ENCODE data around the gene DFFA.

DNA sequence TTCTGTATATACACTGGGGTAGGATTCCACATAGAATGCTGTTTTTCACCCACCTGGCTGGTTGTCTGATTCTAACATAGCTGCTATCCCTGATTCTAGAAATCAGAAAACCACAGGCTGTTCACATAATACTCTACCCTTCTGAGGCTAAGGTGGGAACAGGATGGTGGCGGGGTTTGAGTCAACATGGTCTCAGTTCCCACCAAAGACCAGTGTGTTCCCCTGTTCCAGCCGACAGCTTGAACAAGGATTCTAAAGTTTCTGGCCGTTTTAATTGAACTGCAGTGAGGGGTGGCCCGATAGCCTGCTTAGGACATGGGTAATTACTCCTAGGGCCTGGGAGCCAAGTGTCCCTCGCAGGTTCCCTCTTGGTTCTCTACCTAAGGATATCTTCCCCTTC, 40.9 kb upstream of the DFFA start:
- no peak for TF ChIP-seq POLR2A (IDR thresholded peaks at IDR 0.05)
- TF ChIP-seq, protein P1, sequence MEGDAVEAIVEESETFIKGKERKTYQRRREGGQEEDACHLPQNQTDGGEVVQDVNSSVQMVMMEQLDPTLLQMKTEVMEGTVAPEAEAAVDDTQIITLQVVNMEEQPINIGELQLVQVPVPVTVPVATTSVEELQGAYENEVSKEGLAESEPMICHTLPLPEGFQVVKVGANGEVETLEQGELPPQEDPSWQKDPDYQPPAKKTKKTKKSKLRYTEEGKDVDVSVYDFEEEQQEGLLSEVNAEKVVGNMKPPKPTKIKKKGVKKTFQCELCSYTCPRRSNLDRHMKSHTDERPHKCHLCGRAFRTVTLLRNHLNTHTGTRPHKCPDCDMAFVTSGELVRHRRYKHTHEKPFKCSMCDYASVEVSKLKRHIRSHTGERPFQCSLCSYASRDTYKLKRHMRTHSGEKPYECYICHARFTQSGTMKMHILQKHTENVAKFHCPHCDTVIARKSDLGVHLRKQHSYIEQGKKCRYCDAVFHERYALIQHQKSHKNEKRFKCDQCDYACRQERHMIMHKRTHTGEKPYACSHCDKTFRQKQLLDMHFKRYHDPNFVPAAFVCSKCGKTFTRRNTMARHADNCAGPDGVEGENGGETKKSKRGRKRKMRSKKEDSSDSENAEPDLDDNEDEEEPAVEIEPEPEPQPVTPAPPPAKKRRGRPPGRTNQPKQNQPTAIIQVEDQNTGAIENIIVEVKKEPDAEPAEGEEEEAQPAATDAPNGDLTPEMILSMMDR (IDR thresholded peaks at IDR 0.05) = no peak
